ENCODE measurements around the gene WDR4.
"Not testable (repeated sequence)": the region's sequence is repeated elsewhere in the genome, so short reads cannot be mapped to it uniquely, and the experiment has no call there.

WDR4 gene

DNA sequence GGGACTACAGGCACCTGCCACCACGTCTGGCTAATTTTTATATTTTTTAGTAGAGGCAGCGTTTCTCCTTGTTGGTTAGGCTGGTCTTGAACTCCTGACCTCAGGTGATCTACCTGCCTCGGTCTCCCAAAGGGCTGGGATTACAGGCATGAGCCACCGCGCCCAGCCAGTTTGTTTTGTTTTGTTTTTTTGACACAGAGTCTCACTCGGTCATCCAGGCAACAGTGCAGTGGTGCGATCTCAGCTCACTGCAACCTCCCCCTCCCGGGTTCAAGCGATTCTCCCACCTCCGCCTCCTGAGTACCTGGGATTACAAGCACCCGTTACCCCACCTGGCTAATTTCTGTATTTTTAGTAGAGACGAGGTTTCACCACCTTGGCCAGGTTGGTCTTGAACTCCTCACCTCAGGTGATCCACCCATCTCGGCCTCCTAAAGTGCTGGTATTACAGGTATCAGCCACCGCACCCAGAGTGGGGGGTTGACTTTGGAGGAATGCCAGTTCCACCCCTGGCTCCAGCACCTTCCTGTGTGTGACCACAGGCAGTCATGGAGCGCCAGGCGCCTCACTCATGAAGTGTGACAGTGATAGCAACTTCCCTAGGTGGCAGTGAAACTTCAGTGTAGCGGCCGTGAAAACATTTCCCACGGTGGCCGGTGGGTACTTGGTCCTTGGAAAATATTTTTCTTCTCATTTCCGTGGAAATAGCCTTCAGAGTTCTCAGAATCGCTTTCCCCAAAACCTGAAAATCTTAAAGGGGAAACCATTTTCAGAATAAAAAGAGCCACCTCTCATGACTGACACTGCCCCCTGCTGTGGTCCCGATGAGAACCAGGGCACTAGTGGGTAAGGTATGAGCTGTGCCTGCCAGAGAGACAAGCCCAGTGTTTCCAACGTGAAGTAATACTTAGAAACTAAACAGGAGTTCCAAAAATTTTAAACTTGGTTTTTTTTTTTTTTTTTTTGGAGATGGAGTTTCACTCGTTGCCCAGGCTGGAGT lies 48.6 kb downstream of the WDR4 start:
- Histone ChIP-seq H3K27me3 (ENCODE audit: control insufficient read depth, insufficient read depth, low read length) (peaks cover 11% of the 10 kb centered on the region), H3K36me3 (ENCODE audit: control insufficient read depth, insufficient read depth, low read length) (no peaks in the 10 kb centered on the region), H3K9ac (ENCODE audit: low read length) (no peak overlapping the region), H3K4me3 (ENCODE audit: low read length) (no peak overlapping the region), H3K4me1 (ENCODE audit: control insufficient read depth, insufficient read depth, low read length) (no peaks in the 10 kb centered on the region), H3K27ac (ENCODE audit: low read depth, low read length) (no peak overlapping the region)

DNA sequence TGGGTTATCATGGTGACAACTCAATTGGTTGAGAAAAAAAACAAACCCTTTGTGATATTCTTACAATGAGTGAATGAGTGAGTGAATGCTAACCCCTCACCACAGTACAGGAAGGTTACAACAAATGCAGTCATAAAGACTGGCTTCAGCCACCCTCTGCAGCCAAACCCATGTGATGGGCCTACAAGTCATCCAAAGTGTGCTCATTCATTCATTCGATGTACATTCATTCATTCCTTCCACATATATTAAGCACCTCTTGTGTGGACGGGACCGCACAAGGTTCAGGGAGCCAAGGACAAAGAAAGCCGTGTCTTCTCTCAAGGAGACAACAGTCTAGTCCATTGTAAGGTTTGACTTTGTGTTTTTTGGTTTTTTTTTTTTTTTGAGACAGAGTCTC lies 49.4 kb downstream of the WDR4 start:
- Histone ChIP-seq H3K9ac (ENCODE audit: low read length) (no peak overlapping the region), H3K4me3 (ENCODE audit: low read length) (no peak overlapping the region), H3K27me3 (ENCODE audit: control insufficient read depth, insufficient read depth, low read length) (peaks cover 11% of the 10 kb centered on the region), H3K36me3 (ENCODE audit: control insufficient read depth, insufficient read depth, low read length) (no peaks in the 10 kb centered on the region), H3K4me1 (ENCODE audit: control insufficient read depth, insufficient read depth, low read length) (no peaks in the 10 kb centered on the region), H3K27ac (ENCODE audit: low read depth, low read length) (no peak overlapping the region)

- Histone ChIP-seq H3K27me3 (ENCODE audit: control insufficient read depth, insufficient read depth, low read length) (peaks cover 11% of the 10 kb centered on the region), H3K9ac (ENCODE audit: low read length) (no peak overlapping the region), H3K4me1 (ENCODE audit: control insufficient read depth, insufficient read depth, low read length) (no peaks in the 10 kb centered on the region), H3K36me3 (ENCODE audit: control insufficient read depth, insufficient read depth, low read length) (no peaks in the 10 kb centered on the region), H3K27ac (ENCODE audit: low read depth, low read length) (no peak overlapping the region), H3K4me3 (ENCODE audit: low read length) (no peak overlapping the region)
Observed at GRCh38 chr21:42829417-42829816, 49.9 kb downstream of the WDR4 start.

- Histone ChIP-seq H3K36me3 (ENCODE audit: control insufficient read depth, insufficient read depth, low read length) (no peaks in the 10 kb centered on the region), H3K4me1 (ENCODE audit: control insufficient read depth, insufficient read depth, low read length) (no peaks in the 10 kb centered on the region), H3K9ac (ENCODE audit: low read length) (no peak overlapping the region), H3K27me3 (ENCODE audit: control insufficient read depth, insufficient read depth, low read length) (peaks cover 9% of the 10 kb centered on the region), H3K27ac (ENCODE audit: low read depth, low read length) (no peak overlapping the region), H3K4me3 (ENCODE audit: low read length) (no peak overlapping the region)
Observed at GRCh38 chr21:42827588-42827987, 51.8 kb downstream of the WDR4 start.

- no peaks in the 10 kb centered on the region for H3K4me1 ChIP-seq (ENCODE audit: control insufficient read depth, insufficient read depth, low read length)
- H3K4me3 ChIP-seq (ENCODE audit: low read length) = no peak overlapping the region
- no peak overlapping the region for H3K27ac ChIP-seq (ENCODE audit: low read depth, low read length)
- H3K9ac ChIP-seq (ENCODE audit: low read length) = no peak overlapping the region
- H3K27me3 ChIP-seq (ENCODE audit: control insufficient read depth, insufficient read depth, low read length) = no peaks in the 10 kb centered on the region
- H3K36me3 ChIP-seq (ENCODE audit: control insufficient read depth, insufficient read depth, low read length) = no peaks in the 10 kb centered on the region
Observed at GRCh38 chr21:42820616-42821465, 58.5 kb downstream of the WDR4 start.

DNA sequence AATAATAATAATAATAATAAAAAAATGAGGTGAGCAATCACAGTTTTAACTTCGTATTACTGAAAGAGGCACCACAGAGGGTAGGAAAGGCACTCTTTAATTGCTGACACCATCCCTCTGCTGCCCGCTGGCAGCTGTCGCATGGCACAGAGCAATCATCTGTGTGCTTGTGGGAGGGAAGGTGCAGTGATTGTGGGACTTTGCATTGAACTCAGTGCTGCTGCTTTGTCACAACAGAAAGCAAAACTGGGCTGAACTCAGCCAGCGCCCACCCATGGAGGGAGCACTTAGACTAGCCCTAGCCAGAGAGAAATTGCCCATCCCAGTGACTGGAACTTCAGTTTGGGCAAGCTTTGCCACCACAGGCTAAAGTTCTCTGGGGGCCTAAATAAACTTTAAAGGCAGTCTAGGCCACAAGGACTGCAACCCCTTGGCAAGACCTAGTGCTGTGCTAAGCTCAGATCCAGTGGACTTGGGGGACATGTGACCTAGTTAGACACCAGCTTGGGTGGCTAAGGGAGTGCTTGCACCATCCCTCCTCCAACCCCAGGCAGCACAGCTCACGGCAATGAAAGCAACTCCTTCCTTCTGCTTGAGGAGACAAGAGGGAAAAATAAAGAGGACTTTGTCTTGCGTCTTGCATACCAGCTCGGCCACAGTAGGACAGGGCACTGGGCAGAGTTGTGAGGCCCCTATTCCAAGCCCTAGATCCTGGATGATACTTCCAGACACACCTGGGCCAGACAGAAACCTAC lies 59.3 kb downstream of the WDR4 start:
- no peaks in the 10 kb centered on the region for H3K27me3 ChIP-seq (ENCODE audit: control insufficient read depth, insufficient read depth, low read length)
- H3K4me1 ChIP-seq (ENCODE audit: control insufficient read depth, insufficient read depth, low read length) = no peaks in the 10 kb centered on the region
- H3K27ac ChIP-seq (ENCODE audit: low read depth, low read length) = no peak overlapping the region

DNA sequence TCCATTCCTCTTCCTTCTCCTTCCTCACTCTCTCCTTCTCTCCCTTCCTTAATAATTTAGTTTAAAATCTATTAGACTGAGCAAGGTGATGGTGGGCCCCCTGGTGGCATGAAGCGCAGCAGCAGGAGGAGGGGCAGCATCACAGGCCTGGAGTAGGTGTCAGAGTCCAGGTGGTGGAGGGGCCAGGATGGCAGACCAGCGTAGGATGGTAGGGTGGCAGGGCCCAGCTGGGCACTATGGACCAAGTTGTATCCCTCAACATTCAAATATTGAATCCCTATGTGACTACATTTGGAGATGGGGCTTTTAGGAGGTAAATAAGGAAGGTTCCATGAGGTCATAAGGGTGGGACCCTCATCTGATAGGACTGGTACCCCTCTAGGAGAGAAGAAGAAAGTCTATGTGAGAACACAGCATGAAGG lies 61.0 kb downstream of the WDR4 start:
- H3K27ac ChIP-seq (ENCODE audit: low read depth, low read length) = no peak overlapping the region
- H3K36me3 ChIP-seq (ENCODE audit: control insufficient read depth, insufficient read depth, low read length) = no peaks in the 10 kb centered on the region
- no peaks in the 10 kb centered on the region for H3K27me3 ChIP-seq (ENCODE audit: control insufficient read depth, insufficient read depth, low read length)
- no peak overlapping the region for H3K9ac ChIP-seq (ENCODE audit: low read length)
- no peak overlapping the region for H3K4me3 ChIP-seq (ENCODE audit: low read length)
- no peaks in the 10 kb centered on the region for H3K4me1 ChIP-seq (ENCODE audit: control insufficient read depth, insufficient read depth, low read length)

More for the DNA sequence above, 59.3 kb downstream of the WDR4 start:
- Histone ChIP-seq H3K36me3 (ENCODE audit: control insufficient read depth, insufficient read depth, low read length) (no peaks in the 10 kb centered on the region), H3K4me3 (ENCODE audit: low read length) (no peak overlapping the region), H3K9ac (ENCODE audit: low read length) (no peak overlapping the region)

DNA sequence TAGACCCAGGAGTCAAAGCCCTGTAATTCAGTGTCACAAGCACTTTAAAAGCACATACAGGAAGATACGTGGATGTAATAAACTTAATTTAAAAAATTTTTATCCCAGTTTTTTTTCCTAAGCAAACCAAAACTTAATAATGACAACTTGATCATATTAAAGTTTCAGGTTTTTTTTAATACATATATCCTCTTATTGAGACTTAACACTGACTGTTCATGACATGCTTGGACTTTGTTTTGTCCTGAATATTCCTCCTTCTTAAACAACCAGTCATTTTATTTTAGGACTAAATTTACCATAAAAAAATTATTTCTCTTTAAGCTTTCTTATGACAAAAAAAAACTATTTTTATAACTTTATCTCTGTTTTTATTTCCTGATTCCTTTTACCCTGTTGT lies 64.1 kb downstream of the WDR4 start:
- Histone ChIP-seq H3K27ac (ENCODE audit: low read depth, low read length) (no peak overlapping the region), H3K4me1 (ENCODE audit: control insufficient read depth, insufficient read depth, low read length) (no peaks in the 10 kb centered on the region)

GRCh38 chr21:42812528-42813241 lies 66.7 kb downstream of the WDR4 start:
- H3K27ac ChIP-seq (ENCODE audit: low read depth, low read length); H3K36me3 ChIP-seq (ENCODE audit: control insufficient read depth, insufficient read depth, low read length); H3K4me3 ChIP-seq (ENCODE audit: low read length); H3K4me1 ChIP-seq (ENCODE audit: control insufficient read depth, insufficient read depth, low read length); H3K27me3 ChIP-seq (ENCODE audit: control insufficient read depth, insufficient read depth, low read length); H3K9ac ChIP-seq (ENCODE audit: low read length): not testable (repeated sequence)

More for the DNA sequence above, 64.1 kb downstream of the WDR4 start:
- Histone ChIP-seq H3K36me3 (ENCODE audit: control insufficient read depth, insufficient read depth, low read length) (no peaks in the 10 kb centered on the region), H3K4me3 (ENCODE audit: low read length) (no peak overlapping the region), H3K27me3 (ENCODE audit: control insufficient read depth, insufficient read depth, low read length) (no peaks in the 10 kb centered on the region), H3K9ac (ENCODE audit: low read length) (no peak overlapping the region)

DNA sequence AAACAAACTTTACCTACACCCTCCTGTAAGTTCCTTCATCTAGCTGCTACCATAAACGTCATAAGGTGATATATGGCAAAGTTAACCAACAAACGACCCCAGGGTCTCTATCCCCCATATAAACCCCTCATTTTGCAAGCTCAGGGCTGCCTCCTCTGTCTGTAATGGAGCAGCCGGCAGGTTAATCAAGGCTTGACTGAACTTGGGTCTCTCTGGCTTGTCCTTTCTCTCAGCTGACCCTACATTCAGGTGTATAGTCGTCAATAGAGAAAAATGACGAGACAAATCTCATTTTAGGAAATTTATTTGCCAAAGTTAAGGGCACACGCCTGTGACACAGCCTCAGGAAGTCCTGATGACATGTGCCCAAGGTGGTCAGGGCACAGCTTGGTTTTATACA lies 67.4 kb downstream of the WDR4 start:
- Histone ChIP-seq H3K27me3 (ENCODE audit: control insufficient read depth, insufficient read depth, low read length) (no peaks in the 10 kb centered on the region), H3K36me3 (ENCODE audit: control insufficient read depth, insufficient read depth, low read length) (no peaks in the 10 kb centered on the region), H3K27ac (ENCODE audit: low read depth, low read length) (no peak overlapping the region), H3K4me1 (ENCODE audit: control insufficient read depth, insufficient read depth, low read length) (no peaks in the 10 kb centered on the region), H3K4me3 (ENCODE audit: low read length) (no peak overlapping the region), H3K9ac (ENCODE audit: low read length) (no peak overlapping the region)

DNA sequence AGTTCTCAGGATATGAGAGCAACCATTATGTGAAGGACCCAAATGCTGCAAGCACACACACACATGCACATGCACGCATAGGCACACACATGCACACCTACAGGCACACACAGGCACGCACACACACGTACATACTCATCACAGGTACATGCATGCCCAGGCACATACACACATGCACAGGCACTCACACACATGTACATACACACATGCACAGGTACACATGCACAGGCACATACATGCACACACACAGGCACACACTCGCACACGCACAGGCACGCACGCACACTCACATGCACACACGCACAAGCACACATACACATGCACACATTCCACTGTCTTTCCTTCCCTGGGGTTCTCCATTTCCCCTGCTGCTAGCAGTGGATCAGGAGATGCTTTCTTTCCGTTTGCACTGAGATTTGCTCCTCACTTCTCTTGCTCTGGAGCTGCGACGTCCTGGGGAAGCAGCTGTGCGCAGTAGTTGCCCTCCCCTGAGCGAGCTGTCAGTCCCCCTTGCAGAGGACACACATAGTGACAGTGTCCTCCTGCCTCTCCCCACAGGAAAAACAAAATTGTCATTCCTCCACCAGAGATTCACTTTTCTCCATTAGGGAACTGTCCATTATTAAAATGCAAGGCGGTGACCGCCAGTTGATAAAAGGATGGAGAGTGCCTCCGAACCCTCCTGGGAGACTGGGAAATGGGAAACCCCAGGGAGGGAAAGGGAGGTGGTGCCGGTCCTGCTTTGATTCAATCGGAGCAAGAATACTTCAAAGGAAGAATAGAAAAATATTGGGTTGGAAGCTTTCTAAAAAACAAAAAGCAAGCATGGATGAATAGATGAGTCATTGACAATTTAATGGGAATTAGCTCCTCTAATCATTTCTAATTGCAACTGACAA lies 69.5 kb downstream of the WDR4 start:
- H3K36me3 ChIP-seq (ENCODE audit: control insufficient read depth, insufficient read depth, low read length) = no peaks in the 10 kb centered on the region
- H3K9ac ChIP-seq (ENCODE audit: low read length) = no peak overlapping the region
- no peak overlapping the region for H3K27ac ChIP-seq (ENCODE audit: low read depth, low read length)
- no peaks in the 10 kb centered on the region for H3K27me3 ChIP-seq (ENCODE audit: control insufficient read depth, insufficient read depth, low read length)
- no peak overlapping the region for H3K4me3 ChIP-seq (ENCODE audit: low read length)
- no peaks in the 10 kb centered on the region for H3K4me1 ChIP-seq (ENCODE audit: control insufficient read depth, insufficient read depth, low read length)
